H1 (cell line): ENCODE data around the gene OR1J4. TPM values are rescaled to one million over a fixed set of nuclear protein-coding genes. Genes with fewer than 3 reads are reported as not detected.

ENCODE experiments used
- CTCF ChIA-PET: fragments of 300-600 bp; sonication (Branson Sonifier 250); formaldehyde crosslinking; loops from one replicate; lab custom pipeline; 2021; ENCODE audit not compliant: partially characterized antibody; lab: Charles Lee
- POLR2A ChIA-PET: fragments of 300-600 bp; sonication (Branson Sonifier 250); formaldehyde crosslinking; loops from one replicate; lab custom pipeline; 2021; ENCODE audit warnings: inconsistent platforms; ENCODE audit not compliant: partially characterized antibody; lab: Charles Lee
- DNase-seq, 2 experiments: peaks; one replicate each; pipeline versions ENCODE4 v3.0.0 to v3.0.0-alpha.2; 2010 to 2022; ENCODE audit warnings: low spot score in 2 of 2, low read depth in 1 of 2, mixed read lengths in 1 of 2
- FAIRE-seq: peaks from 2 replicates; lab custom pipeline; 2011; peaks lifted over from hg19 to GRCh38; lab: Jason Lieb, UNC
- H2AFZ ChIP-seq: 2 replicates; pipeline ENCODE4 v1.8.1; 2012; ENCODE audit warnings: low read length, inconsistent platforms
- H2AK5ac ChIP-seq: 2 replicates; pipeline ENCODE4 v1.6.1; 2013; ENCODE audit warnings: low read depth, low read length
- H2BK120ac ChIP-seq: replicated peaks from 2 replicates; pipeline ENCODE3; 2013; ENCODE audit warnings: low read depth, low read length, inconsistent platforms
- H2BK12ac ChIP-seq: 2 replicates; pipeline ENCODE4 v1.6.1; 2013; ENCODE audit warnings: low read depth, low read length
- H2BK15ac ChIP-seq: 2 replicates; pipeline ENCODE4 v1.6.1; 2013; ENCODE audit warnings: low read length
- H2BK20ac ChIP-seq: 2 replicates; pipeline ENCODE4 v1.6.1; 2013; ENCODE audit warnings: low read length
- H2BK5ac ChIP-seq: 2 replicates; pipeline ENCODE4 v1.6.1; 2013; ENCODE audit warnings: low read depth, low read length
- H3K14ac ChIP-seq: 2 replicates; pipeline ENCODE4 v1.6.1; 2013; ENCODE audit warnings: inconsistent platforms; ENCODE audit not compliant: insufficient read length
- H3K18ac ChIP-seq: 2 replicates; pipeline ENCODE4 v1.6.1; 2013; ENCODE audit warnings: low read length; ENCODE audit errors: extremely low read depth
- H3K23ac ChIP-seq: 2 replicates; pipeline ENCODE4 v1.6.1; 2013; ENCODE audit warnings: inconsistent platforms; ENCODE audit not compliant: insufficient read length
- H3K23me2 ChIP-seq: 2 replicates; pipeline ENCODE4 v1.6.1; 2013; ENCODE audit warnings: low read depth, low read length
- H3K27ac ChIP-seq: 2 replicates; pipeline ENCODE4 v1.6.1; 2011; ENCODE audit warnings: low read depth, low read length, inconsistent platforms
- H3K27me3 ChIP-seq, 4 experiments: replicated peaks in 1 of 4; 1 replicate in 1 of 4; 2 replicates in 3 of 4; pipeline versions ENCODE4 v1.6.1 to v1.8.1; 2011 to 2013; ENCODE audit warnings: low read length in 3 of 4, mild to moderate bottlenecking in 3 of 4, inconsistent platforms in 2 of 4, mixed read lengths in 2 of 4, moderate library complexity in 1 of 4; ENCODE audit not compliant: control insufficient read depth in 3 of 4, insufficient read depth in 3 of 4; ENCODE audit errors: extremely low read depth in 1 of 4
- H3K36me3 ChIP-seq, 4 experiments: 2 replicates each; pipeline versions ENCODE4 v1.6.1 to v1.8.1; 2011 to 2013; ENCODE audit warnings: mild to moderate bottlenecking in 4 of 4, low read length in 3 of 4, moderate library complexity in 2 of 4, control low read depth in 1 of 4, inconsistent platforms in 1 of 4; ENCODE audit not compliant: insufficient read depth in 4 of 4, control insufficient read depth in 2 of 4
- H3K4ac ChIP-seq: replicated peaks from 2 replicates; pipeline ENCODE3; 2013; ENCODE audit warnings: low read length, low read depth, mixed read lengths, inconsistent platforms; ENCODE audit not compliant: insufficient read length
- H3K4me1 ChIP-seq, 4 experiments: replicated peaks in 1 of 4; 1 replicate in 1 of 4; 2 replicates in 3 of 4; pipeline versions ENCODE4 v1.6.1 to v1.8.1; 2011 to 2013; ENCODE audit warnings: low read length in 3 of 4, inconsistent platforms in 2 of 4, mixed read lengths in 1 of 4; ENCODE audit not compliant: insufficient read depth in 4 of 4, control insufficient read depth in 3 of 4
- H3K4me2 ChIP-seq, 2 experiments: 2 replicates each; pipeline versions ENCODE4 v1.6.1 to v1.8.1; 2011 to 2013; ENCODE audit warnings: low read depth in 2 of 2, low read length in 2 of 2, control low read depth in 1 of 2, inconsistent platforms in 1 of 2, mild to moderate bottlenecking in 1 of 2; ENCODE audit not compliant: insufficient read depth in 1 of 2
- H3K4me3 ChIP-seq, 4 experiments: fragments of 200-600, 300-600 bp in 1 of 4; sonication (generic), shearing (Covaris generic), sonication (Bioruptor Twin) in 1 of 4; 2 replicates each; pipeline versions ENCODE4 v1.5.1 to v1.8.1; 2011 to 2016; ENCODE audit warnings: low read length in 4 of 4, low read depth in 3 of 4, control low read depth in 2 of 4, inconsistent platforms in 2 of 4, mild to moderate bottlenecking in 2 of 4, mixed read lengths in 1 of 4, moderate library complexity in 1 of 4; ENCODE audit not compliant: insufficient read depth in 2 of 4; ENCODE audit errors: extremely low read depth in 1 of 4
- H3K56ac ChIP-seq: replicated peaks from 2 replicates; pipeline ENCODE3; 2013; ENCODE audit warnings: low read depth, mild to moderate bottlenecking, mixed read lengths, low read length, inconsistent platforms; ENCODE audit not compliant: insufficient read length
- H3K79me1 ChIP-seq: 2 replicates; pipeline ENCODE4 v1.6.1; 2013; ENCODE audit warnings: low read depth, low read length, control low read depth
- H3K79me2 ChIP-seq, 2 experiments: 2 replicates each; pipeline versions ENCODE4 v1.6.1 to v1.8.1; 2012 to 2013; ENCODE audit warnings: low read length in 2 of 2, mild to moderate bottlenecking in 2 of 2, inconsistent platforms in 1 of 2; ENCODE audit not compliant: insufficient read depth in 2 of 2, control insufficient read depth in 1 of 2
- H3K9ac ChIP-seq, 4 experiments: replicated peaks in 1 of 4; 1 replicate in 1 of 4; 2 replicates in 3 of 4; pipeline versions ENCODE4 v1.6.1 to v1.8.1; 2011 to 2013; ENCODE audit warnings: low read depth in 3 of 4, low read length in 3 of 4, control low read depth in 2 of 4, mild to moderate bottlenecking in 2 of 4, moderate library complexity in 2 of 4, inconsistent platforms in 1 of 4; ENCODE audit errors: extremely low read depth in 1 of 4
- H3K9me3 ChIP-seq, 2 experiments: 2 replicates each; pipeline versions ENCODE4 v1.6.1 to v1.8.1; 2012 to 2013; ENCODE audit warnings: mild to moderate bottlenecking in 2 of 2, moderate library complexity in 2 of 2, control low read depth in 1 of 2, inconsistent platforms in 1 of 2, low read depth in 1 of 2, low read length in 1 of 2, mixed read lengths in 1 of 2; ENCODE audit not compliant: insufficient read depth in 2 of 2
- H4K20me1 ChIP-seq, 2 experiments: replicated peaks in 1 of 2; 2 replicates each; pipeline versions ENCODE3 to v1.8.1; 2011 to 2013; ENCODE audit warnings: inconsistent platforms in 2 of 2, low read length in 2 of 2, mild to moderate bottlenecking in 1 of 2; ENCODE audit not compliant: insufficient read depth in 2 of 2, control insufficient read depth in 1 of 2
- H4K5ac ChIP-seq: 2 replicates; pipeline ENCODE4 v1.6.1; 2013; ENCODE audit warnings: low read length, low read depth, mixed read lengths, inconsistent platforms; ENCODE audit not compliant: insufficient read length
- H4K8ac ChIP-seq: 2 replicates; pipeline ENCODE4 v1.8.0; 2013; ENCODE audit warnings: mild to moderate bottlenecking, moderate library complexity, low read length, inconsistent platforms; ENCODE audit not compliant: insufficient read depth; ENCODE audit errors: extremely low read depth
- H4K91ac ChIP-seq: replicated peaks from 2 replicates; pipeline ENCODE3; 2013; ENCODE audit warnings: low read length, mixed read lengths, inconsistent platforms; ENCODE audit not compliant: insufficient read length
- BCL11A ChIP-seq, 2 experiments: IDR thresholded peaks; one replicate each; pipeline ENCODE4 v1.6.1; 2011; ENCODE audit warnings: low read depth in 2 of 2, low read length in 2 of 2, mild to moderate bottlenecking in 2 of 2
- CBX8 ChIP-seq: fragments of 300-800, 300-1000 bp; sonication (generic); IDR thresholded peaks from 2 replicates; pipeline ENCODE4 v1.7.1; 2016; ENCODE audit warnings: low read depth, low read length, borderline replicate concordance
- EZH2 ChIP-seq: fragments of 200-600 bp; sonication (generic); IDR thresholded peaks from 2 replicates; pipeline ENCODE4 v1.7.1; 2012; ENCODE audit warnings: low read depth, mild to moderate bottlenecking, moderate library complexity, low read length, inconsistent platforms; ENCODE audit not compliant: severe bottlenecking
- HDAC2 ChIP-seq, 2 experiments: fragments of 300-600 bp in 1 of 2; sonication (generic) in 1 of 2; IDR thresholded peaks; 2 replicates each; pipeline ENCODE4 v1.6.1; 2011 to 2012; ENCODE audit warnings: low read depth in 2 of 2, low read length in 2 of 2, mild to moderate bottlenecking in 2 of 2, moderate library complexity in 2 of 2, borderline replicate concordance in 1 of 2, inconsistent platforms in 1 of 2
- WGBS, 2 experiments: shearing (Covaris generic) in 1 of 2; methylation state at CpG; one replicate each; pipeline versions ENCODE4 v1.1.6 to v1.1.7; 2013 to 2015; ENCODE audit warnings: low lambda C conversion rate in 2 of 2, mixed read lengths in 2 of 2, inconsistent platforms in 1 of 2, low coverage in 1 of 2, missing lambda C conversion rate in 1 of 2; ENCODE audit not compliant: insufficient replicate concordance in 2 of 2, insufficient coverage in 1 of 2, insufficient read length in 1 of 2; ENCODE audit errors: extremely low coverage in 1 of 2, missing lambda C conversion rate in 1 of 2; 5-methylcytosine and 5-hydroxymethylcytosine counted together
- polyA plus RNA-seq, 7 experiments: library from polyadenylated mRNA; depleted of rRNA in 3 of 7; stranded (reverse) in 5 of 7; unstranded in 2 of 7; fragments of >200 nt in 5 of 7; fragments of 200-250 nt in 2 of 7; gene quantifications; 1 replicate in 5 of 7; 2 replicates in 1 of 7; 4 replicates in 1 of 7; pipeline versions ENCODE4 v1.2.1 to v1.2.3, GENCODE V29; 2011 to 2013; ENCODE audit warnings: missing spikeins in 2 of 7, mixed read lengths in 2 of 7
- total RNA-seq: library from RNA; stranded (reverse); fragmentation: NEBNext Ultra II Directional; extraction: Animal tissue kit (Norgen Biotek cat#: 25700); gene quantifications from 2 replicates; pipeline ENCODE4 v1.2.1, GENCODE V29; 2021

Gene OR1J4
- total and polyA plus RNA-seq, 2 of the 8 experiments (the other 6 are each of a cell fraction or from before 2014, with no cell fraction given), result not detected

GRCh38 chr9:122562134-122562760 is 43.3 kb downstream of the OR1J4 start:
- Histone ChIP-seq H3K79me1 (no peaks in the 10 kb centered on the region), H3K18ac (no peak overlapping the region), H3K23ac (no peak overlapping the region), H2BK15ac (no peak overlapping the region), H4K8ac (no peak overlapping the region), H3K79me2 (no peaks in the 10 kb centered on the region), H2BK120ac (no peak overlapping the region), H3K4me1 (no peaks in the 10 kb centered on the region), H3K4ac (no peak overlapping the region), H2BK5ac (no peak overlapping the region), H3K9me3 (peaks cover 49 to 50% of the 10 kb centered on the region in 2 experiments), H2AFZ (no peak overlapping the region), H3K23me2 (no peaks in the 10 kb centered on the region), H3K36me3 (no peaks in the 10 kb centered on the region), H3K4me3 (no peak overlapping the region), H3K4me2 (no peak overlapping the region), H2BK12ac (no peak overlapping the region), H3K56ac (no peak overlapping the region), H2AK5ac (no peak overlapping the region), H4K91ac (no peak overlapping the region), H3K27ac (no peak overlapping the region), H2BK20ac (no peak overlapping the region), H3K14ac (no peak overlapping the region), H4K20me1 (no peaks in the 10 kb centered on the region), H3K9ac (no peak overlapping the region), H4K5ac (no peak overlapping the region), H3K27me3 (no peaks in the 10 kb centered on the region)
- FAIRE-seq (no peak), DNase-seq (no peak)
- POLR2A ChIA-PET, result no interaction called here
- TF ChIP-seq EZH2 (no peak), HDAC2 (IDR thresholded peaks at IDR 0.05; ENCODE audit: borderline replicate concordance in 1 of 2, low read depth in 2 of 2, low read length in 2 of 2) (no peak), CBX8 (no peak), BCL11A (IDR thresholded peaks at IDR 0.05; ENCODE audit: low read depth in 2 of 2, low read length in 2 of 2) (no peak)
- 76% methylated on average over 9 of the region's 9 CpGs; no CpG with 5 or more reads in 1 of the 2 experiments for WGBS, 2 experiments
- CTCF ChIA-PET, result no interaction called here
